ENCODE measurements around the gene SMARCA5.

SMARCA5 gene

DNA sequence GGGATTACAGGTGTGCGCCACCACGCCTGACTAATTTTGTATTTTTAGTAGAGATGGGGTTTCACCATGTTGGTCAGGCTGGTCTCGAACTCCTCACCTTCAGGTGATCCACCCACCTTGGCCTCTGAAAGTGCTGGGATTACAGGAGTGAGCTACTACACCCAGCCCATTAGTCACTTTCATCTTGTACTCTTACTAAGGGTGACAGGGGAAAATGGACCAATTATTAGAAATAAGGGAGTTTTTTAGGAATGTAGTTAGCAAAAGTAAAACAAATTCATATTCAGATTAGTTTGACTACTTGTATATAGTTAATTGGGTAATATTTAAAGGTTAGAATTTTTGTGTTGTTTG is 26.1 kb downstream of the SMARCA5 start:
- H3K27me3 ChIP-seq = no peaks in the 10 kb centered on the region
- H3K36me3 ChIP-seq = peaks cover 91% of the 10 kb centered on the region
- H3K4me3 ChIP-seq (ENCODE audit: low read depth, low read length) = no peak overlapping the region
- TF ChIP-seq, protein P1, sequence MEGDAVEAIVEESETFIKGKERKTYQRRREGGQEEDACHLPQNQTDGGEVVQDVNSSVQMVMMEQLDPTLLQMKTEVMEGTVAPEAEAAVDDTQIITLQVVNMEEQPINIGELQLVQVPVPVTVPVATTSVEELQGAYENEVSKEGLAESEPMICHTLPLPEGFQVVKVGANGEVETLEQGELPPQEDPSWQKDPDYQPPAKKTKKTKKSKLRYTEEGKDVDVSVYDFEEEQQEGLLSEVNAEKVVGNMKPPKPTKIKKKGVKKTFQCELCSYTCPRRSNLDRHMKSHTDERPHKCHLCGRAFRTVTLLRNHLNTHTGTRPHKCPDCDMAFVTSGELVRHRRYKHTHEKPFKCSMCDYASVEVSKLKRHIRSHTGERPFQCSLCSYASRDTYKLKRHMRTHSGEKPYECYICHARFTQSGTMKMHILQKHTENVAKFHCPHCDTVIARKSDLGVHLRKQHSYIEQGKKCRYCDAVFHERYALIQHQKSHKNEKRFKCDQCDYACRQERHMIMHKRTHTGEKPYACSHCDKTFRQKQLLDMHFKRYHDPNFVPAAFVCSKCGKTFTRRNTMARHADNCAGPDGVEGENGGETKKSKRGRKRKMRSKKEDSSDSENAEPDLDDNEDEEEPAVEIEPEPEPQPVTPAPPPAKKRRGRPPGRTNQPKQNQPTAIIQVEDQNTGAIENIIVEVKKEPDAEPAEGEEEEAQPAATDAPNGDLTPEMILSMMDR (IDR thresholded peaks at IDR 0.05; ENCODE audit: low read depth, low read length) = no peak
- H3K4me1 ChIP-seq = no peaks in the 10 kb centered on the region
- no peaks in the 10 kb centered on the region for H3K9me3 ChIP-seq
- no peak for DNase-seq

DNA sequence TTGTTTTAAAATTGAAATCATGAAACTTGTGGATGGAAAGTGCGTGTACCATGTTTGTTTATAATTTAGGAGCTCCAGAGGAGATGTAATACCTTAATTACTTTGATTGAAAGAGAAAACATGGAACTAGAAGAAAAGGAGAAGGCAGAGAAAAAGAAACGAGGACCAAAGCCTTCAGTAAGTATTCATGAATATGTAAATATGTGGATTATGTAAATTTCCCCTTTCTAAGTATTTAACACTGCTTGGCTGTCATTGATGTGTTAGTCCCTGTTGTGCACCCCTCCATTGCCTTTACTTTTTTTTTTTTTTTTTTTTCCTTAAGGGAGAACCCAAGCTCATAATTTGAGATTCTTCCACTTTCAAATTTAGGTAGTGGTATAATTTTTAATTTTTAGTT is 36.4 kb downstream of the SMARCA5 start:
- TF ChIP-seq, protein P1 (IDR thresholded peaks at IDR 0.05; ENCODE audit: low read depth, low read length) = no peak
- H3K27me3 ChIP-seq = no peaks in the 10 kb centered on the region
- no peaks in the 10 kb centered on the region for H3K9me3 ChIP-seq
- DNase-seq = no peak
- peaks cover 79% of the 10 kb centered on the region for H3K36me3 ChIP-seq
- H3K4me1 ChIP-seq = no peaks in the 10 kb centered on the region
- H3K4me3 ChIP-seq (ENCODE audit: low read depth, low read length) = no peak overlapping the region

DNA sequence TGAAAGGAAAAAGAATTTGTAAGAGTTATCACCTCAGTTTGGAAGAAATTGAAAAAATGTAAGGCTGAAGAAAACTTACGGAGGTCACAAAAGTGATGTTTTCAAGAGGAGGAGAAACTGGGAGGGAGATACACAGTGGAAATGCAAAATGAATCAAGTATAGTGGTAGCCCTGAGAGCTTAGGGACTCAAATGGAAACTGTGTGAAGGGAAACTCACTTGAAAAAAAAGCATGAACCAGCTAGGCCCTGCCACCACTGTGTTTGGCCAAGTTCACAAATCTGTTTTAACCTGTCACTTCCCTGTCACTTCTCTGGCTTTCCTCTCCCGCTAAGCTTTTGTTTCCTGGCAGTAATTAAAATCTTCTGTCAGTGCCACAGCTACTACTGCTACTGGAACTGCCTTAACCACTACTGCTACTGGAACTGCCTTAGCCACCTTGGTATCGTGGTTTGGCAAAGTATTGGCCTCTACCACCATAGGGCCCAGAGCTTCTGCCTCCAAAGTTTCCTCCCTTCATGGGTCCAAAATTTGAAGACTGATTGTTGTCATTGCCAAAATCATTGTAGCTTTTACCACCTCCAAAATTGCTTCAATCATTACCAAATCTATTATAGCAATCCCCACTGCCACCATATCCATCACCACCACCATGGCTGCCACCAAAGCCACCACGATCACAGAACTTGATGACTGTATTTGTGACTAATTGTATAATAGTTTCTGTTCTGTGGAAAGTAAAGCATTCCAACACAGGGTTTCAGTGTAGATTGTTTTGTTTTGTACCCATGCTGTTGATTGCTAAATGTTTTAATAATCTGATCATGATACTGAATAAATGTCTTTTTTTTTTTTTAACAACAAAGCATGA is 41.5 kb downstream of the SMARCA5 start:
- H3K4me1 ChIP-seq = no peaks in the 10 kb centered on the region
- DNase-seq = no peak
- TF ChIP-seq, protein P1 (IDR thresholded peaks at IDR 0.05; ENCODE audit: low read depth, low read length) = no peak
- no peak overlapping the region for H3K4me3 ChIP-seq (ENCODE audit: low read depth, low read length)
- peaks cover 36% of the 10 kb centered on the region for H3K36me3 ChIP-seq
- no peaks in the 10 kb centered on the region for H3K9me3 ChIP-seq
- no peaks in the 10 kb centered on the region for H3K27me3 ChIP-seq

DNA sequence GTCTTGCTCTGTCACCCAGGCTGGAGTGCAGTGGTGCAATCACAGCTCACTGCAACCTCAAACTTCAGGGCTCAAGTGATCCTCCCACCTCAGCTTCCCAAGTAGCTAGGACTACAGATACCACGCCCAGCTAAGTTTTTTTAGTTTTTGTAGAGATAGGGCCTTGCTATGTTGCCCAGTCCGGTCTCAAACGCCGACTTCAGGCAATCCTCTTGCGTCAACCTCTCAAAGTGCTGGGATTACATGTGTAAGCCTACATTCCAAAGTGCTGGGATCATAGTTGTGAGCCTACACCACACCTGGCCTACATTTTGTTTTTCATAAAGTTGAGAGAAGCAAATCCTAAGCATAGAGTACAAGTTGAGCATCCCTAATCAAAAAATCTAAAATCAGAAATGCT is 42.2 kb downstream of the SMARCA5 start:
- no peak for DNase-seq
- no peaks in the 10 kb centered on the region for H3K9me3 ChIP-seq
- no peaks in the 10 kb centered on the region for H3K4me1 ChIP-seq
- TF ChIP-seq, protein P1 (IDR thresholded peaks at IDR 0.05; ENCODE audit: low read depth, low read length) = no peak
- H3K4me3 ChIP-seq (ENCODE audit: low read depth, low read length) = no peak overlapping the region
- peaks cover 36% of the 10 kb centered on the region for H3K36me3 ChIP-seq
- no peaks in the 10 kb centered on the region for H3K27me3 ChIP-seq

DNA sequence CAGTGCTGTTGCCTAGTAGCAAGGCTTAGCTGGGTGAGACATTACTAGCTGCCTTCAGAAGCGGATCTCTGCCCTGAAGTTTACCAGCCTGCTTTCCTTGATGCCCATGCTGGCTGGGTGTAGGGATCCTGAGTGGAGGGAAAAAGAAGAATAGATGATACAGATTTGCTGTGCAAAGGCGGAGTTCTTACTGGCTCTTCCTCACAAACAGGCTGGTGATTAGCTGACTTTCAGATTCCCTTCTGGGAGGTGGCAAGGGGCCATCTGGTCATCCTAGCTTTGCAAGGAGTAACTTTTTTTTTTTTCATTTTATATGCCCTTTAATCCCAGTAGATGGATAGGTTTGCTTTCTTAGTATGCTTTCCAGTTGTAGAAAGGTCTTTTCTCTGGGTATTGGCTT is 44.8 kb downstream of the SMARCA5 start:
- no peaks in the 10 kb centered on the region for H3K9me3 ChIP-seq
- no peak for DNase-seq
- no peaks in the 10 kb centered on the region for H3K4me1 ChIP-seq
- peaks cover 13% of the 10 kb centered on the region for H3K36me3 ChIP-seq
- TF ChIP-seq, protein P1 (IDR thresholded peaks at IDR 0.05; ENCODE audit: low read depth, low read length) = no peak
- H3K27me3 ChIP-seq = no peaks in the 10 kb centered on the region
- no peak overlapping the region for H3K4me3 ChIP-seq (ENCODE audit: low read depth, low read length)

Measured in BE2C (cell line).